Measurements from ENCODE around the gene PLEKHG5.

PLEKHG5 gene

DNA sequence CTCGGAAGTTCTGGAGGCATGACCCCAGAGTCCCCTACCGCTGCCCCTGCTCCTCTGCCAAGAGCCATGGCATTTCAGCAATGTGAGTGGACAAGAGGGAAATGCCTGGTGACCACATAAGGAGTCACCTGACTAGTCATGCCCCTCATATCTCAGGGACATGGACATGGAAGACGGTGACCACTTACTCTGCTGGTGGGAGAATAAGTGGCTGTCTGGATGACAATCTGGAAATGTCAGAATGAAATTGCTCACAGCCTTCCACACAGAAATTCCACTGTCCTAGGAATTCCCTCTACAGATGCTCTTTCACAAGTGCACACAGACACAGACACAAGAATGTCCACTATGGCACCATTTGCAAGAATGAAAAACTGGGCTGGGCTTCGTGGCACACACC lies 24.3 kb upstream of the PLEKHG5 start:
- H3K36me3 Mint-ChIP-seq = no peaks in the 10 kb centered on the region
- no peaks in the 10 kb centered on the region for H3K4me1 Mint-ChIP-seq
- no peaks in the 10 kb centered on the region for H3K9me3 Mint-ChIP-seq
- no peak overlapping the region for H3K4me3 Mint-ChIP-seq
- no peak for ATAC-seq
- no peaks in the 10 kb centered on the region for H3K27me3 Mint-ChIP-seq
- no peak overlapping the region for H3K27ac Mint-ChIP-seq

DNA sequence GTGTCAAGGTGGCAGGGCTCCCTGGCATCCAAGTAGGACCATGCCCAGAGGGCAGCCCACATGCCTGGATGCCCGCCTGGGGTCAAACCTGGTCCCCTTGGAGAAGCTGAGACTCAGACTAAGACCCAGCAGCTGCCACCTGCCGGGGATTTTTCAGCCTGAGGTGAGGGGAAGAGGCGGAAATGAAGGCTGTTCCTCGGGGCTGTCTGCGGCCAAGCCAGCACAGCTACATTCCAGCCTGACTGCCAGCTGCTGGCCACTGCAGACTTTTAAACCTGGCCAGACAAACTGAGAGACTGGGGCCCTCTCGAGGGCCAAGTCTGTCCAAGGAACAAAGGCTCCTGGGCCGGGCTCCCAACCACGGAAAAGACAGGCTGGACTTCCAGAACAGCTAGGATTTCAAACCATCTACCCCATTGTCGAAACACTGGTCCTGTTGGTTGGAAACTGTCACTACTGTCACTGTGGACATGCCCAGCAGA lies 21.9 kb upstream of the PLEKHG5 start:
- Mint-ChIP-seq H3K4me3 (no peak overlapping the region), H3K4me1 (peaks cover 7% of the 10 kb centered on the region), H3K27me3 (peaks cover 7% of the 10 kb centered on the region), H3K27ac (no peak overlapping the region), H3K36me3 (no peaks in the 10 kb centered on the region), H3K9me3 (no peaks in the 10 kb centered on the region)
- ATAC-seq = no peak

DNA sequence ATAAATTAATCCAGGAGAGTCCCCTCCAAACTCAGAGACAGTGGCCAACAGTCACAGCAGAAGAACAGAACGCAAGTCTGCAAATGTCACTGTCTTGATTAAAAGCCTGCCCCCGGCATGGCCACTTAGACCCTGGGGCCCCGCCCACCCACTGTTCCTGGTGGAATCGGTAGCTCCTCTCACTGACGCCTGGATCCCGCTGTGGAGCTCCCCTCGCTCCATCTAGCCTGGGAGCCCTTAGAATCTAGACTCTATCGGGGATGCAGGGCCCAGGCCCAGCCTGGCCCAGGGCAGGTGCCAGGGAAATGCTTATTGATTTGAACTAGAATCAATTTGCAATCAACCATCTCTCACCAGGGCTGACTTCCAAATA lies 21.4 kb upstream of the PLEKHG5 start:
- Mint-ChIP-seq H3K9me3 (no peaks in the 10 kb centered on the region), H3K4me1 (peaks cover 7% of the 10 kb centered on the region), H3K27ac (no peak overlapping the region), H3K4me3 (no peak overlapping the region), H3K27me3 (peaks cover 11% of the 10 kb centered on the region), H3K36me3 (no peaks in the 10 kb centered on the region)
- no peak for ATAC-seq

- Mint-ChIP-seq H3K4me1 (peaks cover 7% of the 10 kb centered on the region), H3K27me3 (peaks cover 15% of the 10 kb centered on the region)
Measured at GRCh38 chr1:6512245-6512907, 20.9 kb upstream of the PLEKHG5 start.

GRCh38 chr1:6511561-6512244 lies 20.2 kb upstream of the PLEKHG5 start:
- no peaks in the 10 kb centered on the region for H3K9me3 Mint-ChIP-seq
- no peak for ATAC-seq
- H3K27me3 Mint-ChIP-seq = peaks cover 22% of the 10 kb centered on the region
- H3K27ac Mint-ChIP-seq = no peak overlapping the region
- peaks cover 7% of the 10 kb centered on the region for H3K4me1 Mint-ChIP-seq
- H3K36me3 Mint-ChIP-seq = no peaks in the 10 kb centered on the region
- H3K4me3 Mint-ChIP-seq = no peak overlapping the region

More at GRCh38 chr1:6512245-6512907, 20.9 kb upstream of the PLEKHG5 start:
- H3K36me3 Mint-ChIP-seq = no peaks in the 10 kb centered on the region
- H3K9me3 Mint-ChIP-seq = no peaks in the 10 kb centered on the region
- no peak overlapping the region for H3K27ac Mint-ChIP-seq
- H3K4me3 Mint-ChIP-seq = no peak overlapping the region
- no peak for ATAC-seq

DNA sequence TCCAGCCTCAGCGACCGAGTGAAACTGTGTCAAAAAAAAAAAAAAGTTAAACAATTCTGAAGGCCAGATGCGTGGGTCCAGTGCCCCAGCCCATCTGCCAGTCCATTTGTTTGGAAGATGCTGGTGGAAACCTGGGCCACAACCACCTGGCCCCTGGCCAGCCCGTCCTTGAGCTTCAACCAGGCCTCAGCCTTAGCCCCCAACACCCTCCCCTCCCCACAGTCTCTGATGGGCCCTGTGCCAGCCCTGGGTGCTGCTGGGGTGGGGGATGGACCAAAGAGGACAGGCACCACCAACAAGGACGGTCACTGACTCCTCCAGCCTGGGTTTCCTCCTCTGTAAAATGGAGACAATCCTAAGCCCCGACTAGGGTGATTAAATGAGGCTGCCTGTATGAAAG lies 19.6 kb upstream of the PLEKHG5 start:
- H3K4me1 Mint-ChIP-seq = peaks cover 7% of the 10 kb centered on the region
- no peaks in the 10 kb centered on the region for H3K36me3 Mint-ChIP-seq
- H3K27ac Mint-ChIP-seq = no peak overlapping the region
- H3K27me3 Mint-ChIP-seq = peaks cover 27% of the 10 kb centered on the region
- no peak overlapping the region for H3K4me3 Mint-ChIP-seq
- ATAC-seq = no peak
- no peaks in the 10 kb centered on the region for H3K9me3 Mint-ChIP-seq

DNA sequence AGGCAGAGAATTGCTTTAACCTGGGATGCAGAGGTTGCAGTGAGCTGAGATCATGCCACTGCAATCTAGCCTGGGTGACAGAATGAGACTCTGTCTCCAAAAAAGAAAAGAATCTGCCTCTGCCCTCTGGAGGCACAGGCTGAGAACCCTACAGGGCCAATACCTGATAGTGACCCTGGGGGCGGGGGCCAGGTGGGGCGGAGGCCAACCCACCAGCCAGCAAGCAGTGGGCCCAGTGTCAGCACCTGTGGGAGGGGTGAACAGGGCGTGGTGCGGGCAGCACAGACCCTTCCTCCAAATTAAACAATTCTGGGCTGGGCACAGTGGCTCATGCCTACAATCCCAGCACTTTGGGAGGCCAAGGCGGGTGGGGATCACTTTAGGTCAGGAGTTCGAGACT lies 19.0 kb upstream of the PLEKHG5 start:
- no peak overlapping the region for H3K27ac Mint-ChIP-seq
- H3K4me1 Mint-ChIP-seq = peaks cover 7% of the 10 kb centered on the region
- no peak for ATAC-seq
- H3K9me3 Mint-ChIP-seq = no peaks in the 10 kb centered on the region
- H3K4me3 Mint-ChIP-seq = no peak overlapping the region
- peaks cover 31% of the 10 kb centered on the region for H3K27me3 Mint-ChIP-seq
- no peaks in the 10 kb centered on the region for H3K36me3 Mint-ChIP-seq

DNA sequence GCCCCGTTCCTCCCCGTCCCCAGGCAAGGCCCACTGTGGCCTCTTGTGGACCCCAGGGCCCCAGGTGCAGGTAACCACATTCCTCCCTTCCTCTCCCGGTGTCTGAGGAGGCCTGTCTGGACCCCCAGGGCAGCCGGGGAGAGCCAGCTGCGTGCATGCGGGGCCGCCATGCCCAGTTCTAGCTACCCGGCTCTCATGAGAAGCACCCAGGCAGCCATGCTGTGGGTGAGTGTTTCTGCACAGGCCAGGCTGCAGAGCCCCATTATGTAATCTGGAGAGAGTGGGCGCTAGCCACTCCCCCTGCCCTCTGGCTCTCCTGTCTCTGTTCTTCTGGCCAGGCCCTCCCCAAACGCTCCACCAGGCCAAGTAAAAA lies 18.4 kb upstream of the PLEKHG5 start:
- Mint-ChIP-seq H3K27ac (no peak overlapping the region), H3K4me1 (peaks cover 7% of the 10 kb centered on the region), H3K36me3 (no peaks in the 10 kb centered on the region), H3K27me3 (peaks cover 37% of the 10 kb centered on the region), H3K4me3 (no peak overlapping the region), H3K9me3 (no peaks in the 10 kb centered on the region)
- ATAC-seq = no peak

- H3K36me3 Mint-ChIP-seq = no peaks in the 10 kb centered on the region
- peaks cover 42% of the 10 kb centered on the region for H3K27me3 Mint-ChIP-seq
- no peak for ATAC-seq
- H3K27ac Mint-ChIP-seq = no peak overlapping the region
- H3K9me3 Mint-ChIP-seq = no peaks in the 10 kb centered on the region
- H3K4me1 Mint-ChIP-seq = peaks cover 7% of the 10 kb centered on the region
- H3K4me3 Mint-ChIP-seq = no peak overlapping the region
Measured at GRCh38 chr1:6509220-6509918, 17.9 kb upstream of the PLEKHG5 start.

- H3K4me1 Mint-ChIP-seq = peaks cover 7% of the 10 kb centered on the region
- ATAC-seq = no peak
- H3K27me3 Mint-ChIP-seq = peaks cover 48% of the 10 kb centered on the region
- H3K9me3 Mint-ChIP-seq = no peaks in the 10 kb centered on the region
- H3K27ac Mint-ChIP-seq = no peak overlapping the region
- no peak overlapping the region for H3K4me3 Mint-ChIP-seq
- H3K36me3 Mint-ChIP-seq = no peaks in the 10 kb centered on the region
Measured at GRCh38 chr1:6508816-6509189, 17.3 kb upstream of the PLEKHG5 start.

- H3K4me3 Mint-ChIP-seq = no peak overlapping the region
- no peak overlapping the region for H3K27ac Mint-ChIP-seq
Measured at GRCh38 chr1:6508154-6508815, 16.8 kb upstream of the PLEKHG5 start.

DNA sequence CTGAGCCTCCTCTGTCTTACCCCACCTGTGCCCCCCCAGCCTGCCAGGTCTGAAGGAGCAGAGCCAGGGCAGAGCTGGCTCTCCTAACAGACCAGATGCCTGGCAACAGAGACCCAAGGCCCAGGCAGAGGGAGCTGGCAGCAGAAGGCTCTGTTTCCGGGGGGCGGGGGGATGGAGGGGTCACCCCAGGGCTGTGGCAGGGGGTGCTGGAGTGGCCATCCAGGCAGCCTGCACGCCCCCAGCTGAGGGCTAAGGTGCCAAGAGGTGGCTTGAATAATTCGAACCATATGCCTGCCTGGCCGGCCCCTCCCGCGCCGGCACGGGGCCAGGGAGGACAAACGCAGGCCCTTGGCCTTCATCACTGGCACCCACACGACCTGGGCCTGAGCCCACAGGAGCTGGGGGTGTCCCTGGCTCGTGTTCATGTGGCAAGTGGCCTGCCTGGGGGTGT lies 16.0 kb upstream of the PLEKHG5 start:
- H3K4me1 Mint-ChIP-seq = peaks cover 7% of the 10 kb centered on the region
- peaks cover 56% of the 10 kb centered on the region for H3K27me3 Mint-ChIP-seq
- ATAC-seq = no peak
- H3K36me3 Mint-ChIP-seq = no peaks in the 10 kb centered on the region
- H3K9me3 Mint-ChIP-seq = no peaks in the 10 kb centered on the region
- H3K4me3 Mint-ChIP-seq = no peak overlapping the region
- H3K27ac Mint-ChIP-seq = no peak overlapping the region

More at GRCh38 chr1:6508154-6508815, 16.8 kb upstream of the PLEKHG5 start:
- H3K4me1 Mint-ChIP-seq = peaks cover 7% of the 10 kb centered on the region
- H3K27me3 Mint-ChIP-seq = peaks cover 52% of the 10 kb centered on the region
- H3K36me3 Mint-ChIP-seq = no peaks in the 10 kb centered on the region
- no peaks in the 10 kb centered on the region for H3K9me3 Mint-ChIP-seq
- ATAC-seq = no peak

DNA sequence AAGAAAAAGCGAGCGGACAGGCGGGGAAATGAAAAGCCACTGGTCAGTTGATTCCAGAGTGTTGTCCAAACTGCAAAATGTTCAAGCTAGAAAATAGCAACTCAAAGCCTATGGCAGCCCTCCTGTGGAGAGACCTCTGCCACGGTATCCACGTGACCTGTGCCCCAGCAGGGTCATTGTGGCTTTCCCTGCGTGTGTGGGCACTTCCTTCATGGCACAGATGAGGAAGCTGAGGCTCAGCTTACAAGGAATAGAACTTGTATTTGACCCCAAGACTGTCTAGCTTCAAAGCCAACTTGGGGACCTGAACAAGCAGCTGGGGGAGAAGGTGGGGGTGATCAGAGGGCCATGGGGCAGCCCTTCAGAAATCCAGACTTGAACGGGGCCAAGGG lies 15.6 kb upstream of the PLEKHG5 start:
- H3K27ac Mint-ChIP-seq = no peak overlapping the region
- H3K9me3 Mint-ChIP-seq = no peaks in the 10 kb centered on the region
- H3K27me3 Mint-ChIP-seq = peaks cover 60% of the 10 kb centered on the region
- H3K4me1 Mint-ChIP-seq = peaks cover 7% of the 10 kb centered on the region
- ATAC-seq = no peak
- no peak overlapping the region for H3K4me3 Mint-ChIP-seq
- no peaks in the 10 kb centered on the region for H3K36me3 Mint-ChIP-seq

DNA sequence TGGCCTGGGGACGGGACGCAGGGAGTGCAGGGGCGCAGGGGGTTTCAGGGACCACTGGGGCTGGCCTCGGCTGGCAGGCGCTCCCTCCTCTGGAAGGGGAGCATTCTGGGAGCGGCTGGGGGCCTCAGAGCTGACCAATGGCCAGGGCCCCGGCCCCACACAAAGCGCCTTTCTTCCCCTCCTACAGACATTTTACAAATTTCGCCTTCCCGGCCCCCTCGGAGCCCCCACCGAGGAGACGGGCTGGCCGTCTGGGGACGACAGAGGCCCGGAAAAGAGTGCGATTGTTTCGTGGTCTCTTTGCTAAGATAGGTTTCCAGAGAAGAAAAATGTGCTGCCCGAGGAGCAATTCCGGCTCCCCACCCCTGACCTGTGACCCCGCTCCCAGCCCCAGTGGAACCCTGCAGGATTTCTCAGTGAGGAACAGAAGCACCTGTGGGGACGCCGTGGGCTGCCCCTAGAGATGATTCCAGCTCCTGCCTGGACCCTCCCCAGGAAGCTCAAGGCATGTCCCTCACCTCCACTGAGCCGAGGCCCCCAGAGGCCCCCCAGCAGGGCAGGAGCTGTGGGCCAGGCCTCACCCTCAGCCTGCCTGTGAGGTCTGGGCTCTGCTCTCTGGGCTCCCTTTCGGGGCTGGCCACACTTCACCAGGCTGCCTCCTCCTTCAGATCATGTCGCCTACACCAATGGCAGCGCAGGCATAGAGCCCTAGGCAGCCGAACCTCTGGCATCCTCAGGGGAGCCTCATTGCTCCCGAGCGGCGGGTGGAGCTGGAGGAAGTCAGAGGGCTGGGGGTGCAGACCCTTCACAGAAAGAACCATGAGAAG lies 15.0 kb upstream of the PLEKHG5 start:
- H3K27ac Mint-ChIP-seq = no peak overlapping the region
- H3K9me3 Mint-ChIP-seq = no peaks in the 10 kb centered on the region
- no peak for ATAC-seq
- H3K4me3 Mint-ChIP-seq = no peak overlapping the region
- peaks cover 66% of the 10 kb centered on the region for H3K27me3 Mint-ChIP-seq
- peaks cover 7% of the 10 kb centered on the region for H3K4me1 Mint-ChIP-seq
- no peaks in the 10 kb centered on the region for H3K36me3 Mint-ChIP-seq
